Lower leg skin (tissue), 3 donors: ENCODE measurements around the gene OCA2.
"Not testable (repeated sequence)": the region's sequence is repeated elsewhere in the genome, so short reads cannot be mapped to it uniquely, and the experiment has no call there.

Experiments
- POLR2A ChIP-seq, 2 donors: fragments of 450-650 bp; IDR thresholded peaks; one replicate each; pipeline ENCODE4 v1.6.1; 2016 to 2017; ENCODE audit warnings: antibody characterized with exemption in 2 of 2, mild to moderate bottlenecking in 1 of 2, moderate library complexity in 1 of 2
- TF ChIP-seq, protein P1 (sequence below), 3 donors: fragments of 450-650 bp; IDR thresholded peaks; one replicate each; pipeline ENCODE4 v1.5.1; 2016; ENCODE audit warnings: antibody characterized with exemption in 3 of 3, mild to moderate bottlenecking in 3 of 3, moderate library complexity in 2 of 3

DNA sequence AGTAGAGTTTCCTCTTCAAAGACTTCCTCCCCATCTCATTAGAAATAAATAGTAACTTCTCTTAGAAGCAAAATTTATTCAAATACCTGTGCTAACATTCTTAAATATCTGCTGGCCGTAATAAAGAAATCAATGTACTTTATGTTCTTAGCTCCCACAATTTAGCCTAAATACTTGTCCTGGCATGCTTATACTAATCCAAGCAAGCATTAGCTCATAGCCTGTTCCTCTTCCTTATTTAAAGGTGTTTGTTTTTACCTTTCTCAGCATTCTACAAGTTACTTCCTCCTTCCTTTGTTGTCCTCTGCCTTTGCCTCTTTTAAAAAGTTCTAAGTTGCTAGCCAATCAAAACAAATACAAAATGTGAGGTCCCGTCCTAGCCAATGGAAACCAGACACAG is 90.9 kb downstream of the OCA2 start:
- TF ChIP-seq, protein P1, sequence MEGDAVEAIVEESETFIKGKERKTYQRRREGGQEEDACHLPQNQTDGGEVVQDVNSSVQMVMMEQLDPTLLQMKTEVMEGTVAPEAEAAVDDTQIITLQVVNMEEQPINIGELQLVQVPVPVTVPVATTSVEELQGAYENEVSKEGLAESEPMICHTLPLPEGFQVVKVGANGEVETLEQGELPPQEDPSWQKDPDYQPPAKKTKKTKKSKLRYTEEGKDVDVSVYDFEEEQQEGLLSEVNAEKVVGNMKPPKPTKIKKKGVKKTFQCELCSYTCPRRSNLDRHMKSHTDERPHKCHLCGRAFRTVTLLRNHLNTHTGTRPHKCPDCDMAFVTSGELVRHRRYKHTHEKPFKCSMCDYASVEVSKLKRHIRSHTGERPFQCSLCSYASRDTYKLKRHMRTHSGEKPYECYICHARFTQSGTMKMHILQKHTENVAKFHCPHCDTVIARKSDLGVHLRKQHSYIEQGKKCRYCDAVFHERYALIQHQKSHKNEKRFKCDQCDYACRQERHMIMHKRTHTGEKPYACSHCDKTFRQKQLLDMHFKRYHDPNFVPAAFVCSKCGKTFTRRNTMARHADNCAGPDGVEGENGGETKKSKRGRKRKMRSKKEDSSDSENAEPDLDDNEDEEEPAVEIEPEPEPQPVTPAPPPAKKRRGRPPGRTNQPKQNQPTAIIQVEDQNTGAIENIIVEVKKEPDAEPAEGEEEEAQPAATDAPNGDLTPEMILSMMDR (IDR thresholded peaks at IDR 0.05) = not testable (repeated sequence)
- TF ChIP-seq POLR2A (IDR thresholded peaks at IDR 0.05) = not testable (repeated sequence)
